Nephron (organoid): ENCODE data around the gene SHB.

ENCODE experiments used
- H3K27ac Mint-ChIP-seq, 3 experiments: 2 replicates each; pipeline ENCODE4 v1.8.0; 2020; ENCODE audit warnings: mixed read lengths in 3 of 3, mild to moderate bottlenecking in 2 of 3, moderate library complexity in 1 of 3
- H3K27me3 Mint-ChIP-seq: 2 replicates; pipeline ENCODE4 v1.8.0; 2021; ENCODE audit warnings: low read depth, mild to moderate bottlenecking, moderate library complexity, mixed read lengths
- H3K36me3 Mint-ChIP-seq: 2 replicates; pipeline ENCODE4 v1.8.0; 2020; ENCODE audit warnings: low read depth, mixed read lengths
- H3K4me1 Mint-ChIP-seq: 2 replicates; pipeline ENCODE4 v1.8.0; 2020; ENCODE audit warnings: mixed read lengths
- H3K4me3 Mint-ChIP-seq, 3 experiments: 2 replicates each; pipeline ENCODE4 v1.8.0; 2020; ENCODE audit warnings: mild to moderate bottlenecking in 3 of 3, mixed read lengths in 3 of 3, moderate library complexity in 2 of 3
- H3K9me3 Mint-ChIP-seq: 2 replicates; pipeline ENCODE4 v1.8.0; 2020; ENCODE audit warnings: mixed read lengths
- CTCF ChIP-seq, 3 experiments: fragments of 200-600 bp; sonication (generic); IDR thresholded peaks; one replicate each; pipeline ENCODE4 v1.5.0; 2021; ENCODE audit warnings: antibody characterized with exemption in 3 of 3; ENCODE audit not compliant: unreplicated experiment in 3 of 3

SHB gene

GRCh38 chr9:38039090-38039906 lies 29.7 kb downstream of the SHB start:
- no peak overlapping the region for H3K4me3 Mint-ChIP-seq
- H3K9me3 Mint-ChIP-seq, result no peaks in the 10 kb centered on the region
- TF ChIP-seq CTCF (IDR thresholded peaks at IDR 0.05; ENCODE audit: unreplicated experiment in 3 of 3), result no peak
- peaks cover 42% of the 10 kb centered on the region for H3K4me1 Mint-ChIP-seq
- H3K36me3 Mint-ChIP-seq, result no peaks in the 10 kb centered on the region
- peak overlapping the region; percentile 37 to 72 (median 67) for H3K27ac Mint-ChIP-seq
- peaks cover 3% of the 10 kb centered on the region for H3K27me3 Mint-ChIP-seq

GRCh38 chr9:38038307-38039089 lies 30.5 kb downstream of the SHB start:
- Mint-ChIP-seq H3K4me3 (peak overlapping the region in 1 of 3 experiments; percentile 12), H3K27me3 (peaks cover 3% of the 10 kb centered on the region), H3K4me1 (peaks cover 38% of the 10 kb centered on the region), H3K36me3 (no peaks in the 10 kb centered on the region), H3K9me3 (no peaks in the 10 kb centered on the region), H3K27ac (peak overlapping the region; percentile 37 to 72 (median 67))
- TF ChIP-seq CTCF (IDR thresholded peaks at IDR 0.05; ENCODE audit: unreplicated experiment in 3 of 3), result no peak

DNA sequence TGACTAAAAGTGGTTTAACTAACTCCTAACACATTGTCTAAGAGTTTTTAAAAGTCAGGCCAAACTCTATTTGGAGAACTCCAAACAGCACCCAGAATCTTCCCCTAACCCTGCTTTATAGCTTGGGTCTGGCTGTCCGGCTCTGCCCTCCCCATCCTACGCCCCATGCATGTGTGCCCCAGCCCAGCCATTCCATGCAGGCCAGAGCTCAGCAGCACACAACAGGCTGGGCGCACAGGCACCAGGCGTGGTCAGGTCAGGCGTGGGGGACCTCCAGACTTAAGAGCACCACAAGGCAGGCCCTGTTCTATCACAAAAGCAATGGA lies 31.1 kb downstream of the SHB start:
- H3K4me1 Mint-ChIP-seq, result peaks cover 35% of the 10 kb centered on the region
- TF ChIP-seq CTCF (IDR thresholded peaks at IDR 0.05; ENCODE audit: unreplicated experiment in 3 of 3), result no peak
- H3K9me3 Mint-ChIP-seq, result no peaks in the 10 kb centered on the region
- no peak overlapping the region for H3K4me3 Mint-ChIP-seq
- H3K36me3 Mint-ChIP-seq, result no peaks in the 10 kb centered on the region
- no peak overlapping the region for H3K27ac Mint-ChIP-seq
- peaks cover 3% of the 10 kb centered on the region for H3K27me3 Mint-ChIP-seq

DNA sequence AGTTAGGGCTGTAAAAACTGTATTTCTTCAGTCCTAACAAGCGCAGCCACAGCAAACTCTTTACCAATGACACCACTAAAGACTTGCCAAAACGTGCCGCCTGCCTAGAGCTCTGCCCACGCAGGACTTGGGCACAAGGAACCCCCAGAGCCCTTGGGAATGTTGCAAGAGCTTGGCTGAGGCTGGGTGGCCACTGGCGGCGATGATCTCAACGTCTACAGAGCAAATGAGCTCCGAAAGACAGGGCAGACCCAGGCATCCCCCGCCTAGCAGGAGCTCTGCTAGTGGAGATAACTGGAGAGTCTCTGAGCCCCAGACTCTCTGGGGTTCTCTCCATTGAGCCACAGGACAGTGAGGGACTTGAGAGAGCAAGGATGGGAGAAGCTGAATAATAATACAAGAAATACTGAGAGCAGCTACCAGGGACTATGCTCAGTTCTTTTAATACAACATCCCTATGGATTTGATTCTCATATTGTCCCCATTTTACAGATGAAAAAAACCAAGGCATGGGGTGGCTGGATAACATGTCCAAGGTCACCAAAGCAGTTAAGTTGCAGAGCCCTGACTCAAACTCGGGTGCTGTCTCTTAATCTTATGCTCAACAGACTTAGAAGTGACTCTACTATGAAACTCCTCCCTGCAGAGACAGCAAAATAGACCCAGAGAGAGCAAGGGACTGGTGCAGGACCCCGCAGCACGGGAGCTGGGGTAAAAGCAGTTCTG lies 32.5 kb downstream of the SHB start:
- no peak overlapping the region for H3K27ac Mint-ChIP-seq
- no peaks in the 10 kb centered on the region for H3K36me3 Mint-ChIP-seq
- H3K9me3 Mint-ChIP-seq, result no peaks in the 10 kb centered on the region
- H3K27me3 Mint-ChIP-seq, result no peaks in the 10 kb centered on the region
- TF ChIP-seq CTCF (IDR thresholded peaks at IDR 0.05; ENCODE audit: unreplicated experiment in 3 of 3), result no peak
- no peak overlapping the region for H3K4me3 Mint-ChIP-seq
- peaks cover 37% of the 10 kb centered on the region for H3K4me1 Mint-ChIP-seq

DNA sequence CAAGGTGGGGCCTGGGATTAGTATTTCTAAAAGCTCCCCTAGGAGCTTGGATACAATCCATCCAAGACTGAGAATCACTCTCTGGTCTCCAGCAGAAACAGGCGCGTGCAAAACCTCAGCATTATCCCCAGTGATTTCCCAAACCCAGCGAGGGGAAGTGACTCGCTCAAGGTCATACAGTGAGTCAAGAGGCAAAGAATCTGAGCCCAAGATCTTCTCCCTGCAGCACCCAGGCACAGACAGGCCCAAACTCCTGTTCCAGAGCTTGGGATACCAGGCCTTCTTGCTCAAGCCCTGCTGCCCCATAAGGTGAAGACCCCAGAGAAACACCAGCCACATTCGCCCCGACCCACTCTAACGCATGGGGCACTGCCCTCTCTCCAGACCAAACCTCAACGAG lies 33.2 kb downstream of the SHB start:
- no peaks in the 10 kb centered on the region for H3K36me3 Mint-ChIP-seq
- no peak overlapping the region for H3K27ac Mint-ChIP-seq

More for the DNA sequence above, 33.2 kb downstream of the SHB start:
- no peak overlapping the region for H3K4me3 Mint-ChIP-seq
- H3K27me3 Mint-ChIP-seq, result no peaks in the 10 kb centered on the region
- H3K9me3 Mint-ChIP-seq, result no peaks in the 10 kb centered on the region
- peaks cover 34% of the 10 kb centered on the region for H3K4me1 Mint-ChIP-seq
- no peak for TF ChIP-seq CTCF (IDR thresholded peaks at IDR 0.05; ENCODE audit: unreplicated experiment in 3 of 3)
